Mesendoderm (in vitro differentiated cells): ENCODE measurements around the gene ZNF629.

Experiments used
- DNase-seq: peaks from one replicate; pipeline ENCODE4 v3.0.0; 2013
- H2AK5ac ChIP-seq: 2 replicates; pipeline ENCODE4 v1.6.1; 2013; ENCODE audit warnings: low read length, inconsistent platforms
- H2BK120ac ChIP-seq: 2 replicates; pipeline ENCODE4 v1.6.1; 2013; ENCODE audit warnings: low read depth, mild to moderate bottlenecking, low read length, moderate library complexity, mixed read lengths
- H2BK15ac ChIP-seq: replicated peaks from 2 replicates; pipeline ENCODE4 v1.6.1; 2013; ENCODE audit warnings: low read depth, mild to moderate bottlenecking, moderate library complexity
- H2BK5ac ChIP-seq: 2 replicates; pipeline ENCODE4 v1.6.1; 2013; ENCODE audit warnings: low read length, inconsistent platforms
- H3K18ac ChIP-seq: 2 replicates; pipeline ENCODE4 v1.6.1; 2013; ENCODE audit warnings: mild to moderate bottlenecking, low read length, mixed read lengths
- H3K23ac ChIP-seq: one replicate; pipeline ENCODE4 v1.6.1; 2013; ENCODE audit warnings: low read length
- H3K27ac ChIP-seq: 2 replicates; pipeline ENCODE4 v1.5.1; 2013; ENCODE audit warnings: low read depth, mild to moderate bottlenecking, inconsistent platforms, low read length, moderate library complexity
- H3K27me3 ChIP-seq: 2 replicates; pipeline ENCODE4 v1.6.1; 2013; ENCODE audit warnings: low read length, control low read depth, mild to moderate bottlenecking, inconsistent platforms; ENCODE audit not compliant: insufficient read depth, poor library complexity
- H3K36me3 ChIP-seq: 2 replicates; pipeline ENCODE4 v1.6.1; 2013; ENCODE audit warnings: low read length, inconsistent platforms; ENCODE audit not compliant: control insufficient read depth, insufficient read depth
- H3K4ac ChIP-seq: one replicate; pipeline ENCODE4 v1.6.1; 2013; ENCODE audit warnings: low read depth, mild to moderate bottlenecking, low read length, moderate library complexity
- H3K4me1 ChIP-seq: 2 replicates; pipeline ENCODE4 v1.6.1; 2013; ENCODE audit warnings: low read depth, low read length, inconsistent platforms; ENCODE audit not compliant: control insufficient read depth
- H3K4me2 ChIP-seq: 2 replicates; pipeline ENCODE4 v1.6.1; 2013; ENCODE audit warnings: low read length
- H3K4me3 ChIP-seq: 2 replicates; pipeline ENCODE4 v1.5.1; 2013; ENCODE audit warnings: mild to moderate bottlenecking, low read length
- H3K56ac ChIP-seq: one replicate; pipeline ENCODE4 v1.6.1; 2013; ENCODE audit warnings: low read length
- H3K79me1 ChIP-seq: 2 replicates; pipeline ENCODE4 v1.6.1; 2013; ENCODE audit warnings: low read length, inconsistent platforms
- H3K79me2 ChIP-seq: 2 replicates; pipeline ENCODE4 v1.6.1; 2013; ENCODE audit warnings: mild to moderate bottlenecking, low read length; ENCODE audit not compliant: control insufficient read depth, insufficient read depth
- H3K9ac ChIP-seq: 2 replicates; pipeline ENCODE4 v1.6.1; 2013; ENCODE audit warnings: low read length, inconsistent platforms
- H4K5ac ChIP-seq: one replicate; pipeline ENCODE4 v1.6.1; 2013; ENCODE audit warnings: low read length
- H4K8ac ChIP-seq: one replicate; pipeline ENCODE4 v1.6.1; 2013; ENCODE audit warnings: low read depth, mild to moderate bottlenecking, control low read depth, low read length, moderate library complexity
- WGBS: extraction: QIAGEN DNeasy Blood & Tissue Kit; methylation state at CpG from one replicate; pipeline ENCODE4 v1.1.7; 2013; ENCODE audit warnings: low lambda C conversion rate, missing lambda C conversion rate; ENCODE audit not compliant: insufficient coverage; ENCODE audit errors: extremely low coverage; 5-methylcytosine and 5-hydroxymethylcytosine counted together

The ZNF629 gene

DNA sequence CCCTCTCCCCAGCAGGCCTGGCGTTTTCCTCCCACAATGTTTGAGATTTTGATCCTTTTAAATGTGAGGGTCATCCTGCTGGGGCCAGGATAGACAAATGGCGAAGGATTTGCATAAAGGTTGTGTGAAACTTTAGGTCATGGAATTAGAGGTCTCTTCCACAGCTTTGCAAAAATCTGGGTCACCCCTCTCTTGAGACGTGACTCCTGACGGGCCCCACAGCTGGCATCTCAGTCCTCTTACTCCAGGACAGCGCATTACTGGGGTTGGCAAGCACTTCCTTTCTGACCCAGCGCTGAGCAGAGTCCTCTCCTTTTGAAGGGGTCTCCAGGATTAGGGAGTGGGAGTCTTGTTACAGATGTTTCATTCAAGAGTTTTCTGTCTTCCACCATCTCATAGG lies 7.4 kb downstream of the ZNF629 start:
- Histone ChIP-seq H2BK5ac (no peak overlapping the region), H3K4me3 (no peak overlapping the region), H4K8ac (no peak overlapping the region), H3K79me1 (peaks cover 2% of the 10 kb centered on the region), H3K27ac (no peak overlapping the region), H3K4me1 (no peaks in the 10 kb centered on the region), H3K4ac (no peak overlapping the region), H3K18ac (no peak overlapping the region), H2BK15ac (no peak overlapping the region), H3K56ac (no peak overlapping the region), H4K5ac (no peak overlapping the region), H2BK120ac (no peak overlapping the region), H3K9ac (no peak overlapping the region), H3K23ac (no peak overlapping the region), H3K27me3 (no peaks in the 10 kb centered on the region), H3K36me3 (peaks cover 4% of the 10 kb centered on the region), H3K79me2 (no peaks in the 10 kb centered on the region), H3K4me2 (no peak overlapping the region), H2AK5ac (no peak overlapping the region)
- DNase-seq: no peak
- WGBS: no CpG with 5 or more reads among the region's 6 CpGs

DNA sequence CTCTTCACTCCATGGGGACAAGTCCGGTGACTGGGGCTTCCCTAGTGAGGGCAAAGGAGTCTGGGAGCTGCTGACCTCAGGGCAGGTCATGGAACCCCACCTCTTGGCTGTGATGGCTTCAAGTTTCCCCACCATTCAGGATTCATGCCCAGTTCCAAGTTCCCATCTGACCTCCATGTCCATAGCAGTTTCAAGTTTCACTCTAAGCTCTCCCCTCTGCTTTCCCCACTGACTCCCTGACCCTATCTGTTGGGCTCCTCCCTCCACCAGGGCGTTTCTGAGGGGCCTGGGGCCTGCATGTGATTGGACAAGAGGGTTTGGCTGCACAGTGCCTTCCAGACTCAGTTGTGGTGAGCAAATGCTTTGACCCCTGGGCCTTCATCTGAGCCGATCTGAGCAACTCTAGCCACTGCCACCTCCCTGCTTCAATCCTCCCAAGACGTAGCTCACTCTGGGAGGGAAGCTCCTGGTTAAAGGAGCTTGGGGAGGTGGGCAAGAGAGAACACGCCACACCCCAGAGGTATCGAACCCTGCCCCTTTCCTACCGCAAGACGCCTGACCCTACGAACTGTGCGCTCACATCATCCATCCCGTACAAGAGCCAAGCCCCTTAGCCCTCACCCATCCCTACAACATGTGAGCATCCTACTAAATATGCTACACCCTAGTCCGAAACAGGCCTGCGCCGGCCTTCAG lies 8.3 kb downstream of the ZNF629 start:
- peak; percentile 44 for DNase-seq
- H3K27ac ChIP-seq: no peak overlapping the region

DNA sequence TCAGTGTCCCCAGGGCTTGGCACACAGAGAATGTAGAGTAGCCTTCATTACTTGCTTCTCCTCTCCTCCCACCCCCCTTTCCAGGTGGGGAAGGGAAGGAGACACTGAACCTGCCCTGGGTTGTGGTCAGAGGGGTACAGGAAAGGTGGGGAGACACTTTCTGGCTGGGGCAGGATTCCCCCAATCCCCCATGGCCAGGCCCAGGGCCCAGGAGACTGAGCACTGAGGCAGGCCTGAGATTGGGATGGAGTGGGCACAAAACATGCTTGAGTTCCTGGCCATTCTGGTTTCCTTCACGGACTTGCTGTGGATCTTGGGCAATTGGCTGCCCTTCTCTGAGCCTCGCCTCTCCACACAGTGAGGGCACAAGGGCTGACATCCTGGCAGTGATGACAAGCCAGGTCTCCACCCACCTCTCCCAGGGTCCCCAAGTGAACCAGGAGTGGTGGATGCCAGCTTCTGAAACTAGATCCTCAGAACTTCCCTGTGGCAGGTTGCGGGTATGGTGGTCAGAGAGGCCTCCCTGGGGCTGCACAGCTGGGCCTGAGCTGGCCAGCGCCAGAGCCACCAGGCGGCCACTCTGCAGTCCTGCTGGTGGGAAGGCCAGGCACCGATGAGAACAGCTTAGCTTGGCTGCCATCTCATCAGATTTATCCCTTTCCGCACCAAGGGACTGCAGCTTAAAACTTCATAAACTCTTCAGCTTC lies 9.3 kb downstream of the ZNF629 start:
- no CpG with 5 or more reads among the region's 7 CpGs for WGBS

More for the DNA sequence above, 8.3 kb downstream of the ZNF629 start:
- no peak overlapping the region for H3K23ac ChIP-seq
- H3K18ac ChIP-seq: no peak overlapping the region
- no peak overlapping the region for H2BK5ac ChIP-seq
- H3K4me2 ChIP-seq: no peak overlapping the region
- no peak overlapping the region for H3K56ac ChIP-seq
- H3K79me2 ChIP-seq: no peaks in the 10 kb centered on the region
- no peak overlapping the region for H3K4ac ChIP-seq
- no peak overlapping the region for H4K5ac ChIP-seq
- no CpG with 5 or more reads among the region's 14 CpGs for WGBS
- no peak overlapping the region for H3K9ac ChIP-seq
- peaks cover 4% of the 10 kb centered on the region for H3K36me3 ChIP-seq
- no peak overlapping the region for H4K8ac ChIP-seq
- no peaks in the 10 kb centered on the region for H3K27me3 ChIP-seq
- no peak overlapping the region for H2BK15ac ChIP-seq
- H3K4me3 ChIP-seq: no peak overlapping the region
- no peak overlapping the region for H2BK120ac ChIP-seq
- H3K79me1 ChIP-seq: peaks cover 2% of the 10 kb centered on the region
- H3K4me1 ChIP-seq: no peaks in the 10 kb centered on the region
- no peak overlapping the region for H2AK5ac ChIP-seq

GRCh38 chr16:30775392-30776188 lies 11.4 kb downstream of the ZNF629 start:
- Histone ChIP-seq H3K23ac (peak overlapping the region; percentile 83), H3K4ac (peak overlapping the region; percentile 94), H2AK5ac (no peak overlapping the region), H3K27ac (peak overlapping the region; percentile 84), H3K4me2 (peak overlapping the region; percentile 59), H3K79me1 (no peaks in the 10 kb centered on the region), H3K36me3 (peaks cover 14% of the 10 kb centered on the region), H3K27me3 (no peaks in the 10 kb centered on the region), H3K9ac (peak overlapping the region; percentile 86), H2BK120ac (no peak overlapping the region), H3K18ac (peak overlapping the region; percentile 5), H4K5ac (no peak overlapping the region), H2BK15ac (no peak overlapping the region), H3K56ac (peak overlapping the region; percentile 93), H3K4me1 (no peaks in the 10 kb centered on the region), H4K8ac (no peak overlapping the region), H3K79me2 (no peaks in the 10 kb centered on the region), H3K4me3 (peak overlapping the region; percentile 52), H2BK5ac (peak overlapping the region; percentile 79)
- peak; percentile 96 for DNase-seq
- WGBS: no CpG with 5 or more reads among the region's 81 CpGs

More for the DNA sequence above, 9.3 kb downstream of the ZNF629 start:
- H3K27ac ChIP-seq: no peak overlapping the region
- H3K27me3 ChIP-seq: no peaks in the 10 kb centered on the region
- H4K5ac ChIP-seq: no peak overlapping the region
- no peaks in the 10 kb centered on the region for H3K4me1 ChIP-seq
- H3K4ac ChIP-seq: no peak overlapping the region
- H3K18ac ChIP-seq: no peak overlapping the region
- no peak overlapping the region for H3K23ac ChIP-seq
- no peak overlapping the region for H2BK15ac ChIP-seq
- H2BK120ac ChIP-seq: no peak overlapping the region
- H3K4me3 ChIP-seq: no peak overlapping the region
- no peak overlapping the region for H3K4me2 ChIP-seq
- no peak overlapping the region for H3K9ac ChIP-seq
- H2BK5ac ChIP-seq: no peak overlapping the region
- H3K79me1 ChIP-seq: no peaks in the 10 kb centered on the region
- no peak overlapping the region for H2AK5ac ChIP-seq
- DNase-seq: no peak
- no peaks in the 10 kb centered on the region for H3K79me2 ChIP-seq
- no peak overlapping the region for H4K8ac ChIP-seq
- H3K36me3 ChIP-seq: peaks cover 7% of the 10 kb centered on the region
- H3K56ac ChIP-seq: peak overlapping the region; percentile 47

- H2AK5ac ChIP-seq: no peak overlapping the region
- WGBS: no CpG with 5 or more reads among the region's 15 CpGs
- no peaks in the 10 kb centered on the region for H3K79me2 ChIP-seq
- H3K79me1 ChIP-seq: no peaks in the 10 kb centered on the region
- H2BK120ac ChIP-seq: no peak overlapping the region
- H2BK5ac ChIP-seq: no peak overlapping the region
- H2BK15ac ChIP-seq: no peak overlapping the region
- no peak overlapping the region for H3K23ac ChIP-seq
- H4K5ac ChIP-seq: no peak overlapping the region
- H3K4me2 ChIP-seq: peak overlapping the region; percentile 39
- no peak overlapping the region for H3K18ac ChIP-seq
- H3K4ac ChIP-seq: no peak overlapping the region
- no peaks in the 10 kb centered on the region for H3K4me1 ChIP-seq
- no peak overlapping the region for H3K4me3 ChIP-seq
- H3K36me3 ChIP-seq: peaks cover 15% of the 10 kb centered on the region
- H3K27me3 ChIP-seq: no peaks in the 10 kb centered on the region
- no peak overlapping the region for H3K27ac ChIP-seq
- H3K56ac ChIP-seq: peak overlapping the region; percentile 67
- DNase-seq: no peak
- peak overlapping the region; percentile 72 for H3K9ac ChIP-seq
- H4K8ac ChIP-seq: no peak overlapping the region
Measured at GRCh38 chr16:30775131-30775391, 11.9 kb downstream of the ZNF629 start.
